ENCODE results near the gene FAHD1.
"Not testable (repeated sequence)": the region's sequence is repeated elsewhere in the genome, so short reads cannot be mapped to it uniquely, and the experiment has no call there.

The FAHD1 gene

GRCh38 chr16:1789643-1790045 lies 37.4 kb upstream of the FAHD1 start:
- no peak for DNase-seq

GRCh38 chr16:1790261-1790610 lies 36.8 kb upstream of the FAHD1 start:
- no peak for DNase-seq

- no peak for DNase-seq
Observed at GRCh38 chr16:1790611-1791255, 36.3 kb upstream of the FAHD1 start.

DNA sequence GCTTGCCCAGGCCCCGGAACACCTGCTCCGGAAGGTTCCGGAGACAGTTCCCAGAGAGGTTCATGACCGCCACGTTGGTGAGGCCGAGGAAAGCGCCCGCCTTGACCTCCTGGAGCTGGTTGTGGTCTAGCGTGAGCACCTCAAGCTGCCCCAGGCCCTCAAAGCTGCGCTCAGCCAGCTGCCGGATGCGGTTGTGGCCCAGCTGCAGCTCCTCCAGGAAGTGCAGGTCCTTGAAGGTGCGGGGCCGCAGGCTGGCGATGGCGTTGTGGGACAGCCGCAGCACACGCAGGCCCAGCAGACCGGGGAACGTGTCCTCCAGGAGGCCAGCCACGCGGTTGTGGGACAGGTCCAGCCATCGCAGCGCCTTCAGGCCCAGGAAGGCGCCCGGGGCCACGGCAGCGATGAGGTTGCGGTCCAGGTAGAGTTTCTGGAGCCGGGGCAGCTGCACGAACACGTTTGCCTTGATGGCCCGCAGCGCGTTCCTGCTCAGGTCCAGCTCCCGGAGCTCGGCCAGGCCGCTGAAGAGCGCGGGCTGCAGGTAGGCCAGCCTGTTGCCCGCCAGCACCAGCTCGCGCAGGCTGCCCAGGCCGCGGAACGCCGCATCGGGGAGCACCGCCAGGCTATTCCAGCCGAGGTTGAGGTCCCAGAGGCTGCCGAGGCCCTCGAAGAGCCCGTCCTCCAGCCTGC lies 35.6 kb upstream of the FAHD1 start:
- DNase-seq, result no peak

DNA sequence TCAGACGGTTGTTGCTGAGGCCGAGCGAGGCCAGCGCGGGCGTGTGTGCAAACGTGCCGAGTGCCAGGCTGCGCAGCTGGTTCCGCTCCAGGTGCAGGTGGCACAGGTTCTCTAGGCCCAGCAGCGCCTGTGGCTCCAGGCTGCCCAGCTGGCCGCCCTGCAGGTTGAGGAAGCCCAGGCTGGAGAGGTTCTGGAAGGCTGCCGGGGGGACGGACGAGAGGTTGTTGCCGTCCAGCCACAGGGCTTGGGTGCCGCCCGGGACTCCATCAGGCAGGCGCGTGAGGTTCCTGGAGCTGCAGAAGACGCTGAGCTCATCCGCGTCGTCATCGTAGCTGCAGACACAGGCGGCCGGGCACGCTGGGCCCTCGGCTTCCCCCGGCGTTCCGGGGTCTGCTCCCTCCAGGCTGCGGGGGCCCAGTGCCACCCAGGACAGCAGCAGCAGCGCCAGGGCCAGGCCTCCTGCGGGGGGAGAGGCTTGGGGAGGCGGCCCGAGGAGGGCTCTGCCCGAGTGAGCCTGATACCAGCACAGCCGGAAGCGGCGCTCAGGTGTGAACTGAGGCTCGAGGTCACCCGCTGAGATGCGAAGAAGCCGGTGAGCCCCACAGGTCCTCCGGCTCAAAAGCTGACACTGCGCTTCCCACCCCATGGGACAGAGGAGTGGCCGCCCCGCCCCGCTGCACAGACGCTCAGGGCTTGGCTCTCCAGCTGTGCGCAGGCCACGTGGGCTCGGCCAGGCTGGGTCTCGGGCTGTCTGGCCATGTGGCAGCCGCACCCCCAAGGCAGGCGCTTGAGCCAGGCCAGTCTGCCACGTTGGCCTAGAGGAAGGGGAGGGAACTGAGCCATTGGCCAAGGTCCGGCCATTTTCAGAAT lies 34.8 kb upstream of the FAHD1 start:
- no peak for DNase-seq

GRCh38 chr16:1792836-1793577 lies 34.0 kb upstream of the FAHD1 start:
- no peak for DNase-seq

- no peak for DNase-seq
Observed at GRCh38 chr16:1793578-1794220, 33.3 kb upstream of the FAHD1 start, which contains the start of gene IGFALS. Gene IGFALS (minus strand): TSS chr16:1793705. CDS start chr16:1793652, 53 bp downstream.

GRCh38 chr16:1794221-1794871 lies 32.7 kb upstream of the FAHD1 start:
- no peak for DNase-seq

DNA sequence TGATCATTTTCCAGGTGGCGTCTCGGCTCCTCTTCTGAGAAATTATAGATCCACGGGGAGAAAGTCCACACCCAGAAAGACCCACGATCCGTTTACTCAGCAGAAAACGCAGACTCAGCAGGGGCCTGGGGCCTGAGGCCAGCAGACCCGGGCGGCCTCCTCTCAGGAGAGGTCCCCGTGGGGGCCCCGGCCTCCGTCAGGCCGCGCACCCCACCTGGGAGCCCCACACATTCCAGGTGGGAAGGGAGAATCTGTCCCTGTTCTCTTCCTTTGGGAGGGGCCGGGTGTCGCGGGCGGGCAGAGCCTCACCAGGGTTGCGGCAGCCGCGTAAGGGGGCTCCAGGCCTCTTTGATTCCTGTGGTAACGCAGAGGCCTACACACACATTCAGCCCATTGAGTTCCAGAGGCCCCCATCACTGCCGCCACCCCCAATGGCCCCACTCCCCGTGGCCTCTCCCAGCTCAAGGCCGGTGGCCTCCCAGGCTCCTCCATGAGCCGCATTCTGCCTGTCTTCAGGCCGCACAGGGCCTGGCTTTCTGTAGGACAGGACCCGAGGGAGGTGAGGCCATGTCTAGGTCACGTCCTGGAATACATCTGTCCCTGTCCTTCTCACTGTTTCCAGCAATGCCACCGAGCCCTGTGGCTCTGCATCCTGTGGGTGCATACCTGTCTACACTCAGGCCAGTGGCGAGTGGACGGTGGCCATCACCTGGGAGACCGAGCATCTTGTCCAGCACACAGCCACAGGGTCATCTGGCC lies 31.9 kb upstream of the FAHD1 start:
- DNase-seq, result no peak

GRCh38 chr16:1799263-1799662 lies 27.7 kb upstream of the FAHD1 start:
- DNase-seq, result not testable (repeated sequence)

DNA sequence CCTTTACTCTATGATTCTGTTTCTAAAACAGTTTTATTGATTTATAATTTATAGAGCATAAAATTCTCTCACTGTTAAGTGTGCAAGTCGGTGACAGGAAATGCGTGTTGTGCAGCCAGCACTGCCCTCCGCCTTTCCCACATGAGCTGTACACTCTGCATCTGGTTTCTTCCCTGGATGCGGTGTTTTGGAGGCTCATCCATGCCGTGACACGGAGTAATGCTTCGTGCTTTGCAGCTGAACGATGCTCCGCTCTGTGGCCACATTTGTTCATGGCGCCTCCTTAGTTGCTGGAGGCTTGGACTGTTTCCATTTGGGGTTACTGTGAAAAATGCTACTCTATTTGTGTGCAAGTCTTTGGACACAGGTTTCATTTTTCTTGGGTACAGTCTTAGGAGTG lies 26.3 kb upstream of the FAHD1 start:
- DNase-seq, result no peak

DNA sequence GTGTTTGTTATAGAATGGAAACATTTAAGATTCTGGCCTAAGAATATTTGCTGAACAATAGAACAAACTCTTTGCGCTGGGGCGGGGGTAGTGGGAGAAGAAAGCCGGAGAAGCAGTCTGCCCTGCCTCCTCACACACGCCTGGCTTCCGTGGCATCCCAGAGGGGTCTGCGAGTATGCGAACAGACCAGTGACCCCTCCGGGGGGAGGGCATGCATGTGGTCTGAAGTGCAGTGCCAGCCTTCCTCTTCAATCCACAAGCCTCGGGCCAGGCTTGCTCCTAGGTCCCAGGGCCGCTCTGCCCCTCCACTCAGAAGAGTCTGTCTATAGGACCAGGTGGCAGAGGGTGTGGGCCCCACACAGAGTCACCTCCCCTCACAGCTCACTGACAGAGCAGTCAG lies 19.4 kb upstream of the FAHD1 start:
- DNase-seq, result no peak

GRCh38 chr16:1808691-1809090 lies 18.3 kb upstream of the FAHD1 start:
- DNase-seq, result no peak

- no peak for DNase-seq
Observed at GRCh38 chr16:1809281-1809801, 17.7 kb upstream of the FAHD1 start.

- no peak for DNase-seq
Observed at GRCh38 chr16:1810106-1810505, 16.9 kb upstream of the FAHD1 start.

DNA sequence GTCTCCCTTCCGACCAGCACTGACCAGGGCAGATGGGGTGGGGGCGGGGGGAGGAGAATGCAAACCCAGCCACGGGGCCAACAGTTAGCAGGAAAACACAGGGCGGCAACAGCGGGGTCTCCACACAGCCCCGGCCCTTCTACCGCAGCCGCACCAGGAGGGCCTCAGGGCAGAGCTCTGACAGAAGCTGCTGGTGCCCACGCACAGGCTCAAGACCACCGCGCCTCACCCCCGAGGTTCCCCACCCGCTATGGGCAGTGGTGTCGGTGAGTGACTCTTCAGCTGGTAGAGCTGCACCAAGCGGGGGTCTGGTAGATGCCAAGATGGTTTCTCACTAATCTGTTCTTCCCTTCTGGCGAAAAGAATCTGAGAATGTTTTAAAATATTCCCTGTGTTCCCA lies 16.5 kb upstream of the FAHD1 start:
- no peak for DNase-seq

DNA sequence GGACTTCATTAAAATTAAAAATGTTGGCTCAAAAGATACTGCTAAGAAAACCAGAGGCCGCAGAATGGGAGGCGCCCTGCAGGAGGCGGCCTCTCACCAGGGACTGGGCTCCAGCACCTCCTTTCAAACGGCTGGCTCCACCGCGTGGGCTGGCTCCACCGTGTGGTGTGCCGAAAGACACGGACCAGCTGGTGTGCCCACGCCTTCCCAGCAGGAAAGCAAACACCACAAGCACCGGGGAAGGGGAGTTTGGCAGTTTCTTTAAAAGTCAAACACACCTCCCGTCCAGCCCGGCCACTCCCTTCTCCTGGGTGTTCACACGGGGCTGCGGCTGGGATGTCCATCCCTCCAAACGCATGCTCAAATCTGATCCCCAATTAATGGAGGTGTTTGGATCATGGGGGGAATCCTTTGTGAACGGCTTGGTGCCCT lies 14.3 kb upstream of the FAHD1 start:
- peak; percentile 71 to 89 (median 78) for DNase-seq

DNA sequence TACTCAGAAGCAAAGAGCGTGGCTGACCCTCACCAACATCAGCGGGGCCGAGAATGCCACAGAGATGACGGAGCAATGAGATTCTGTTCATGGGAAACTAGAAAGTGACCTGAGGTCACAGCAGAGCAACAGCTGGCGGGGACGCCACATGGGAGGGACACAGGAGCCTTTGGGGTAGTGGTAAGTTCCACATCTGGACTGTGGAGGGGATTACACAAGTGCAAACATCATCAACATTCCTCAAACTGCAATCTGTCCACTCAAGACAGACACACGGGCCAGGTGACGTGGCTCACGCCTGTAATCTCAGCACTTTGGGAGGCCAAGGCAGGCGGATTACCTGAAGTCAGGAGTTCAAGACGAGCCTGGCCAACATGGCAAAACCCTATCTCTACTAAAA lies 11.5 kb upstream of the FAHD1 start:
- no peak for DNase-seq

GRCh38 chr16:1816396-1817275 lies 10.4 kb upstream of the FAHD1 start:
- no peak for DNase-seq

DNA sequence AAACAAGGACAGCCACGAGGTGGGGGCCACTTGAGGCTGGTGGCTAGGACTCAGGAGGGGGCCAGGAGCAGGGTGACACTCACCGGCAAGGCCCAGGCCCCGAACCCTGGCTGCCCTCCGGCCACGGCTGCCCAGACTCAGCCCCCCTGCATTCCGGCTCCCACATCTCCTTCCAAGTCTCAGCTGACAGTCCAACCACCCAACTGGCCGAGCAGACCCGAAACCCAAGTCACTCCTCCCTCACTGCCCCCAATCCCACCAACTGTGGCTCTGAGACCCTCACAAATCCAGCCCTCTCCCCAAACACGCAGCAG lies 9.8 kb upstream of the FAHD1 start:
- no peak for DNase-seq

Data from suppressor macrophage (primary cell).